HG03439 (cell line): ENCODE measurements around the gene RELA.
A peak's percentile ranks its signal among the peaks of the same experiment; 100 is the strongest.
"Not testable (repeated sequence)": the region's sequence is repeated elsewhere in the genome, so short reads cannot be mapped to it uniquely, and the experiment has no call there.

Source experiments
- ATAC-seq: cut with Tn5 transposase; IDR thresholded peaks from one replicate; pipeline ENCODE4 v1.9.1; 2021; ENCODE audit warnings: mild to moderate bottlenecking, moderate library complexity; ENCODE audit not compliant: unreplicated experiment

Gene RELA

DNA sequence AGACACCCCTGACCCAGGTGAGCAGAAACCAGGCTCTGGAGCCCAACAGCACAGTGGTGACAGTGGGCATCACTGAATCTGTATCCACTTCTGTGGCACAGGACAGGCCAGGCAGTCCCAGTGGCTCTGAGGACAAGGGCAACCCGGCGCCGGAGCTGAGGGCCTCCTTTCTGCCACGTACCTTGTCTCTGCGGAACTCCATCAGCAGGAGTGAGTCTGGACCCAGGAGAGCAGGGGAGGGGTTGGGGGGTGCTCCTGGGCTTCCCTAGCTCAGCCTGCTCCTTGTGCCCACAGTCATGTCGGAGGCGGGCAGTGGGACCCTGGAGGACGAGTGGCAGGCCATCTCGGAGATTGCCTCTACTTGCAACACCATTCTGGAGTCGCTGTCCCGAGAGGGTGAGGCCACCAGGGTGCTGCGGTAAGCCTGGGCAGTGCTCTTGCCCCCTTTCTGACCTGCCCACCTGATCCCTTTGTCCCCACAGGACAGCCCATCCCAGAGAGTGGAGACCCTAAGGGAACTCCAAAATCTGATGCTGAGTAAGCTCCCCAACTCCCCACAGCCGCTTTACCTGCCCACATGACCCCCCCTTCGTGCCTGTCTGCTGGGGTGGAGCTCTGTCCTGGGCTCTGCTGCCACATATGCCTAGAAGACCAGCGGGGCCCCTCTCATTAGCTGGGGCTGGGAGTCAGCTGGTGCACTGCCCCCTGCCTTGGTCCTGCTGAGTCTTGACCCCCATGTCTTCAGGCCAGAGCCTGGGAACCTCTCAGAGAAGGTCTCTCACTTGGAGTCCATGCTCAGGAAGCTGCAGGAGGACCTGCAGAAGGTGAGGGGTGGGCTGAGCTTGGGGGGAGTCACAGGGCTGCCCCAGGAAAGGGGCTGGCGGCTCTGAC lies 12.8 kb downstream of the RELA start:
- no peak for ATAC-seq

DNA sequence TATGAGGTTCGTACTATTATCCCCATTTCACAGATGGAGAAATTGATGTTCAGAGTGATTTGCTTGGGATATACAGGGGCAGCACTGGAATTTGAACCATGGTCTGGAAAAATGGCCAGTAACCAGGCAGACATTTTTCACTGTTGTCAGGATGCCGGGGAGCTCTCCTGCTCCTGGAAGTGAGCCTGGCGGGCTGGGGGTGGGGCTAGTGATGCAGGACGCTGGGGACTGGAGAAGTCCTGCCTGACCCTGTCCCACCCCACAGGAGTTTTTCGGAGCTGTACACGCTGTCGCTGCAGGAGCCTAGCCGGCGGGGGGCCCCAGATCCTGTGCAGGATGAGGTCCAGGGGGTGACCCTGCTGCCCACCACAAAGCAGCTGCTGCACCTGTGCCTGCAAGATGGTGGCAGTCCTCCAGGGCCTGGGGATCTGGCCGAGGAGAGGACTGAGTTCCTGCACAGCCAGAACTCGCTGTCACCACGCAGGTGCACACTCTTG lies 13.7 kb downstream of the RELA start:
- no peak for ATAC-seq

DNA sequence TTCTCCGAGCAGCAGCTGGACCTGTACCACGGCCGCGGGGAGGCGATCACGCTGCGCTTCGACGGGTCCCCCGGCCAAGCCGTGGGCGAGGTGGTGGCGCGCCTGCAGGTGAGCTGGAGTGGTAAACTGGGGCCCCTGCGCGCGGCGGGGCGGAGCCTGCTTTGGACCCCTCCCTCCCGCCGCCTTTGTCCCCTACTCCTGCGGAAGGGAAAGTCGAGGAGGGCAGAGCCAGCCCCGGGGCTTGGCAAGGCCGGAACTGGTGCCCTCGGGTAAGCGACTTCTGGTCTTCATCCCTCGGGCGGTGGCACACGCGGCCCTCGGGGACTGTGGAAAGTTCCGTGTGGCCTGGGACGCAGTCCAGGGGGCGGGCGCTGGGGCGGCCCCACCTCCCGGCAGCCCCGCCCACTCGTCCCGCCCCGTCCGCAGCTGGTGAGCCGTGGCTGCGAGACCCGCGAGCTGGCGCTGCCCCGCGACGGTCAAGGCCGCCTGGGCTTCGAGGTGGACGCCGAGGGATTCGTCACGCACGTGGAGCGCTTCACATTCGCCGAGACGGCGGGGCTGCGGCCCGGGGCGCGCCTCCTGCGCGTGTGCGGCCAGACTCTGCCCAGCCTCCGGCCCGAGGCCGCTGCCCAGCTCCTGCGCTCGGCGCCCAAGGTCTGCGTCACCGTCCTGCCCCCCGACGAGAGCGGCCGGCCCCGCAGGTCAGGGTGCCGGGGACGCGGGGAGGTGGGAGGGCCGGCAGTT lies 15.6 kb downstream of the RELA start:
- ATAC-seq, result no peak

DNA sequence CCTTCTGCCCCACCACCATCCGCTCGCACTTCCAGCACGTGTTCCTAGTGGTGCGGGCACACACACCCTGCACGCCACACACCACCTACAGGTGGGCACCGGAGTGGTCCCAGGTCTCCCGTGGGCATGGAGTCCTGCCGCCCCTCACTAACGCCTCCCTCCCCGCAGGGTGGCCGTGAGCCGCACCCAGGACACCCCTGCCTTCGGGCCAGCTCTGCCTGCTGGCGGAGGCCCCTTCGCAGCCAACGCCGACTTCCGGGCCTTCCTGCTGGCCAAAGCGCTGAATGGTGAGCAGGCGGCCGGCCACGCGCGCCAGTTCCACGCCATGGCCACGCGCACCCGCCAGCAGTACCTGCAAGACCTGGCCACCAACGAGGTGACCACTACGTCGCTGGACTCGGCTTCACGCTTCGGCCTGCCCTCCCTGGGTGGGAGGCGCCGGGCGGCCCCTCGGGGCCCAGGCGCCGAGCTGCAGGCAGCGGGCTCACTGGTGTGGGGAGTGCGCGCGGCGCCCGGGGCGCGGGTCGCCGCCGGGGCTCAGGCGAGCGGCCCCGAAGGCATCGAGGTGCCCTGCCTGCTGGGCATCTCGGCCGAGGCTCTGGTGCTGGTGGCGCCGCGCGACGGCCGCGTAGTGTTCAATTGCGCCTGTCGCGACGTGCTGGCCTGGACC lies 16.3 kb downstream of the RELA start:
- ATAC-seq, result no peak

DNA sequence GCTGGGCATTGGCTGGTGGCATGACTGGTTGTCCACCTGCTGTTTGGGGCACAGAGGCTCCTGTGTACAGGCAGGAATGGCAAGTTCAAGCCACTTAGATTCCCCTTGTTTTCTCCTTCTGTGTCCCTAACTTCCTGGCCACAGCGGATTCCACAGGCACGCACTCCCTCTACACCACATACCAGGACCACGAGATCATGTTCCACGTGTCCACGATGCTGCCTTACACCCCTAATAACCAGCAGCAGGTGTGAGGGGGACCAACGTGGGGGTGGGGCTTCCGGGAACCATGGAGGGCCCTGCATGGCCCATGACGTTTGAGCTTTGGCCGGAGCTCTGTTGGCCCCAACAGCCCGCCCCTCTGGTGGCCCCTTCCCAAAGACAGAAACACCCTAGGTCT lies 17.0 kb downstream of the RELA start:
- no peak for ATAC-seq

DNA sequence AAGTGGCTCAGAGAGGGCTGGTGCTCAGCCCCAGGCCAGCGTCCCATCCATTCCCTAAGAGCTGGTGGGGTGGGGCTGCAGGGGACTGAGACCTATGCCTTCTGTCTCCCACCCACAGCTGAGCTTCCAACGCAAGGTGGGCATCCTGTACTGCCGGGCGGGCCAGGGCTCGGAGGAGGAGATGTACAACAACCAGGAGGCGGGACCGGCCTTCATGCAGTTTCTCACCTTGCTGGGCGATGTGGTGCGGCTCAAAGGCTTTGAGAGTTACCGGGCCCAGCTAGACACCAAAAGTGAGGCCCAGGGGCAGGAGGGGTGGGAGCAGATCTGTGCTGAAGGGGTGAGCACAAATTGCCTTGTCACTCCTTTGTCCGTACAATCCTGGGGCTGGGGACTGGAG lies 17.9 kb downstream of the RELA start:
- no peak for ATAC-seq

DNA sequence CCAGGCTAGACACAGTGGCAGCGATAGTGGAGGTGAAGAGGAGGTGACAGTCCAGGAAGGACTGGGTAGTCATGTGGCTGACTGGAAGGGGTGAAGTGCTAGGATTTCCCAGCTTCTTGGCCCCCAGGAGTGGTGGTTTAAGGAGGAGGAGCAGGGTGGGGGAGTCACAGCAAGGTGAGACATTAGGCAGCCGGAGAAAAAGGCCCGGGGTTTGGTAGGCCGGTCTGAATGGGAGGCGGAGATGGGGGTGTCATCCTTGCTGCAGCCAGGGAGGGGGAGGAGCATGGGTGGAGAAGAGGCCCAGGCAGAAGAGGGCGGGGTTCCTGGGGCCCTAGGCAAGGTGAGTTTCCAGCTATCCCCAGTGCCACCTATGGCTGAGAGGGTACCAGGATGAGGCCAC lies 18.7 kb downstream of the RELA start:
- no peak for ATAC-seq

DNA sequence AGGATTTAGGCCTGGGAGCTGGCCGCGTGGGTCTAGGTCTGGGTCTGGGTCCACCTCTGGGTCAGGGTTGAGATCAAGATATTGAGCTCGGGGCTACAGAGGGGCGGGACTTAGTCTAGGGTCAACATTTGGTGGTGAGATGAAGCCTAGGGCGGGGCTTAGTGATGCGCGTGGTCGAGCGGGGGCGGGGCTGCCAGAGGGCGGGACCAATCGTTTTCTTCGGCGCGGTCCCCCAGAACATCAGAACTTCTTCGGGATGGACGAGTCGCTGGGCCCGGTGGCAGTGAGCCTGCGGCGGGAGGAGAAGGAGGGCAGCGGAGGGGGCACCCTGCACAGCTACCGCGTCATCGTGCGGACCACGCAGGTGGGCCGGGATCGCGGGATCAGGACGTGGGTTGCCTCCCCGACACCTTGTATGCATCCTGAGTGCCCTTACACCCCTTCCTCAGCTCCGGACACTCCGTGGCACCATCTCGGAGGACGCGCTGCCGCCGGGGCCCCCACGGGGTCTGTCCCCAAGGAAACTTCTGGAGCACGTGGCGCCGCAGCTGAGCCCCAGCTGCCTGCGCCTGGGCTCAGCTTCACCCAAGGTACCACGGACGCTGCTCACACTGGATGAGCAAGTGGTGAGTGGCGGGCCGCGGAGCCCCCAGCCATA lies 20.6 kb downstream of the RELA start:
- no peak for ATAC-seq

DNA sequence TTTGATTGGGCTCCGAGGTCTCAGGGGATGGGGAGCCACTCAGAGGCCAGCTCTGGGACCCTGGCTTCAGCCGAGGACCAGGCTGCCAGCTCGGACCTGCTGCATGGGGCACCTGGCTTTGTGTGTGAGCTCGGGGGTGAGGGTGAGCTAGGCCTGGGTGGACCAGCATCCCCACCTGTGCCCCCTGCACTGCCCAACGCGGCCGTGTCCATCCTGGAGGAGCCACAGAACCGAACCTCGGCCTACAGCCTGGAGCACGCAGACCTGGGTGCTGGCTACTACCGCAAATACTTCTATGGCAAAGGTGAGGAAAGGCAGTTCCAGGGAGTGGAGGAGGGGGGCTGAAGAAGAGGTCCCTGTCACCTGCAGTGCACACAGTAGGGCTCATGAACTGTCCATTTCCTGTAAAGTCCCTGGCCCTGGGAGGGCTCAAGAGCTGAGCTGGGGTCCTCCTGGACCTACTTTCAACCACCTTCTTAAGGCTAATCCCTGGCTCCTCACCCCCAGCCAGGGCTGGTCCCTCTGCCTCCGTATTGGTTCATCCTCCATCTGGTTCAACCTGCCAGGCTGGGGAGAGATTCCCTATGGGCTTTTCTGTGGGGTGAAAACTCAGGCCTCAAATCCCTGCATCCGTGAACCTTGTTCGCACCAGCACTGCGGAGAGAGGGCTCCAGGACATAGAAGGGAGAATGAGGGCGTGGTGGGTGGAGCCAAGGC lies 21.3 kb downstream of the RELA start:
- ATAC-seq, result no peak

DNA sequence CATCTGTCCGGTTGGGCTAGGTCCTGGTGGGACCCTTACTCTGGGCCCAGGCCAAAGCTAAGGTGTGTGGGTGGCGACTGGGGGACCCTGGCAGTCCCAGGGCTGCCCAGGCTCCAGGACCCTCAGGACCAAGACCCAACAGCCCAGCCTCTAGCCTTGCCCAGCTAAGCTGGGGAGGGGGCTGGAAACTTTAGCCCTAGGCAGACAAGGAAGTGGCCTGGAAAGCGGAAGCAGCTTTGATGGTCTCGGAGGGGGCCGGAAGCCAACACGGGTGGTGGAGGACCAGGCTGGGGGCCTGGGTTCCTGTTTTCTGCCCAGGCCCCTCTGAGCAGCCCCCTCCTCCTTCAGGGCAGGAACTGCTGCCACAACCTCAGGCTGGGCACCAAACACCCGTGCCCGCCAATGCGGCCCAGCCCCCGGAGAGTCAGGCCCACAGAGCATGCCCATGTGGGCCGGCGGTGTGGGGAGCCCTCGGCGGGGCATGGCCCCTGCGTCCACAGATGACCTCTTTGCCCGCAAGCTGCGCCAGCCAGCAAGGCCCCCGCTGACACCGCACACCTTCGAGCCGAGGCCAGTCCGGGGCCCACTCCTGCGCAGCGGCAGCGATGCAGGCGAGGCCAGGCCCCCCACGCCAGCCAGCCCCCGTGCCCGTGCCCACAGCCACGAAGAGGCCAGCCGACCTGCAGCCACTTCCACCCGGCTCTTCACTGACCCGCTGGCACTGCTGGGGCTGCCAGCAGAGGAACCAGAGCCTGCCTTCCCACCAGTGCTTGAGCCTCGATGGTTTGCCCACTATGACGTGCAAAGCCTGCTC lies 22.0 kb downstream of the RELA start:
- ATAC-seq, result no peak

DNA sequence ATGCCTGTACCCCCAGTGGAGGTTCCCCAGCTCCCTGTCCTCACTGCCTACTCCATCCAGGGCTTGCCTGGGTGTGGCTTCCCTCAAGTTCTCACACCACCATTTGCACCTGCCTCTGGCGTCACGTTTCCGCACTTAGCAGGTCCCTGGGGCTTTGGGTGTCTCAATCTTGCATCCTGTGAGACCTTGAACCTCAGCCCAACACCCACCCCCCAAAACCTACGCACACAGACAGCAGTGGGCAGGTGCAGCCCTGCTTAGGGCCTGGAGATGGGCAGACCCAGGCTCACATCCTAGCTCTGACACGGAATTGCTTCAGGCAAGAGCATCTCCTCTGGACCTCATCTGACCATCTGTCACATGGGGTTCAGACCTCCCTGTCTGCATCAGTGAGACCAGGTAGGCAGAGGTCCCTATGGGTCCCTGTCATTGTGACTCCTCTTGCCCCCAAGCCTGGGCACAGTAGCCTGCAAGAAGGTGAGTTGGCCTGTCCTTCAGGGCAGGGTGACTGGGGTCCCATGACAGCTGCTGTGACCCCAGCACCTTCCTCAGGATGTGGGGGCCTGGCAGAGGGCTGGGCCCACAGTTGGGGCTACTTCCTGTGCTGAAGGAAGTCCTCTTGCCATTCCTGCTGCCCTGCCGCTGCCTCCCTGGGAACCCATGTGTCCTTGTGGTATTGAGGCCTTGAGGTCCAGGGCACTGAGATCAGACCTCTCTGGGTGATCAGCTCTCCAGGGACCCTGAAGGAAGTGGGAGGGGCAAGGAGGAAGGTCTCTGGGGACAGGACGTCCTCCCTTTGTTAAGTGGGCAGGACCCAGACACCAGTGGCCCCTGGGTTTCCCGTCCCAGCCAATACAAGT lies 22.9 kb downstream of the RELA start:
- ATAC-seq, result peak; percentile 36

DNA sequence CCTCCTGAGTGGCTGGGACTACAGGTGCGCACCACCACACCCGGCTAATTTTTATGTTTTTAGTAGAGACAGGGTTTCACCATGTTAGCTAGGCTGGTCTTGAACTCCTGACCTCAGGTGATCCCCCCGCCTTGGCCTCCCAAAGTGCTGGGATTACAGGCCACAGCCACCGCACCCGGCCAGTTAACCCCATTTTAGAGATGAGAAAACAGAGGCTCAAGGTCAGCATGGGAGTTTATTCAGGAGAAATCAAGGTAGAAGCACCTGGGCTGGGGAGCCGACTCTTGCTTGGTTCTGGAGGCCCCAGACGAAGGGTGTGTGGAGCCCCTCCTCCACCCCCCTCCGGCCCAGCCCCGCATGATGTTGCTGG lies 23.5 kb downstream of the RELA start:
- not testable (repeated sequence) for ATAC-seq

DNA sequence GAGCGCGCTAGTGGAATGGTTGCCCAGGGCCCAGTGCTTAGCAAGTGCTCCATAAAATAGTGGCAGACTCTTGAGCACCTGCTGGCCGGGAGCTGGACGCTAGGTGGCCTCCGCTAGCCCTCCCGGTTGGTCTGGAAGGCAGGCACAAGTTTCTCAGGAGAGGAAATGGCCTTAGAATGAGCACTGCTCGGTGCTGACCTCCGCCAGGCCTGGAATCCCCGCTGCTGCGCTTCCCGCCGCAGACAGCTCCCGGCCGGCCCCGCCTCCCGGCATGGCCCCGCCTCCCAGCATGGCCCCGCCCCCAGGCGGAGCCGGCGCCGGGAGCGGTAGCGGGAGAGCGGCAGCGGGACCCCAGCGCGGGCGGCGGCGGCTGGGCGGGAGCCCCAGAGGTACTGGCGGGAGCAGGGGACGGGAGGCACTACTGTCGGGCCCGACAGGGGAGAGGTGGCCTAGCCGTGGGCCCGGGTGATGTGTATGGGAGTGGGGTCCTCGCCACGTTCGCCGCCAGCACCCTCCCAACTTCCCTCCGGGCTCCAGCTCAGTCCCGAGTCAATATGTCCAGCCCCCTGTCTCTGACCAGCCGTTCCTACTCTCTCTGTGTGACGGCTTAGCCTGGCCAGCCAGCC lies 24.8 kb downstream of the RELA start, which contains the start of gene SIPA1:
TSS of gene SIPA1 (plus strand) at position 308 of the 626 bp plus-strand sequence. CDS start 2,821 bp downstream, outside the sequence.
- ATAC-seq, result peak; percentile 35

DNA sequence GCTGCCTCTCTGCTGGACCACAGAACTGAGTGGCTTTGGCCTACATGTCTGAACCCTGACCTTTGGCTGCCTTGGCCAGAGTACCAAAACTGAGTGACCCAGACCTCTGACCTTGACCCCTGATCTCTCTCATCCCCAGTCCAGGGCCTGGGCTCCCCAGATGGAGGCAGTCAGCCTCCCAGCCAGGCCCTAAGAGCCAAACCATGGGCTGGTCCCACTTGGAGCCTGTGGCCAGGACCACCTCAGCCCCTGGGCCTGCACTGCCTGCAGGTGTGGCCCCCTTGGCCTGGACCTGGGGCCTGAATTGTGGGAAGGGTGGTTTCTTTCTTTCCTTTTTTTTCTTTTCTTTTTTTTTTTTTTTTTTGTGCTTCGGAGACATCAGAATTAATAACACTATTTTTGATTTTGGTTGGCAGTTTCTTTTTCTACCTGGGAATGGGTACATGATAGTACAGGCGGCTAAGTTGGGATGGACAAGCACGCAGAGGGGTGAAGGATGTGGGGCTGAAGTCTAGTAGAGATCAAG lies 25.6 kb downstream of the RELA start:
- no peak for ATAC-seq

DNA sequence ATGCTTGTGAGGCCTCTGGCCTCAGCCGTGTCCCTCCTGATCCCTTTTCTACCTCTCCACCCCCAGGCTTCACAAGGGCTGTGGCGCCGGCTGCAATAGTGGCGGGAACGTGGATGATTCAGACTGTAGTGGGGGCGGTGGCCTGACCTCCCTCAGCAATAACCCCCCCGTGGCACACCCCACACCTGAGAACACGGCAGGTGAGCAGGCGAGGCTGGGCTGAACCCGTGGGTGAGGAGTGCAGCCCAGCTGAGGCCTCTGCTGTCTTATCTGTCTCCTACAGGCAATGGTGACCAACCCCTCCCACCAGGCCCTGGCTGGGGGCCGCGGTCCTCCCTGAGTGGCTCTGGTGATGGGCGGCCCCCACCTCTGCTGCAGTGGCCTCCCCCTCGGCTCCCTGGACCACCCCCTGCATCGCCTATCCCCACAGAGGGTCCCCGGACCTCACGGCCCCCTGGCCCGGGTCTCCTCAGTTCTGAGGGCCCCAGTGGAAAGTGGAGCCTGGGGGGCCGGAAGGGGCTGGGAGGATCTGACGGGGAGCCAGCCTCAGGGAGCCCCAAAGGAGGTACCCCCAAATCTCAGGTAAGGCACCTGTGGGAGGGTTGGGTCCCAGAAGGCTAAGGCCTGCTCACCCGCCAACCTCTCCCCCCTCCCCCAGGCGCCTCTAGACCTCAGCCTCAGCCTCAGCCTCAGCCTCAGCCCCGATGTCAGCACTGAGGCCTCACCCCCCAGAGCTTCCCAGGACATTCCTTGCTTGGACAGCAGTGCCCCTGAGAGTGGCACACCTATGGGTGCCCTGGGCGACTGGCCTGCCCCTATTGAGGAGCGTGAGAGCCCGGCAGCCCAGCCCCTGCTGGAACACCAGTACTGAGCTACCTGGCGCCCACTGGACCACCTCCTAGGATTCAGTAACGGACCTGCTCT lies 26.3 kb downstream of the RELA start:
- ATAC-seq, result no peak

DNA sequence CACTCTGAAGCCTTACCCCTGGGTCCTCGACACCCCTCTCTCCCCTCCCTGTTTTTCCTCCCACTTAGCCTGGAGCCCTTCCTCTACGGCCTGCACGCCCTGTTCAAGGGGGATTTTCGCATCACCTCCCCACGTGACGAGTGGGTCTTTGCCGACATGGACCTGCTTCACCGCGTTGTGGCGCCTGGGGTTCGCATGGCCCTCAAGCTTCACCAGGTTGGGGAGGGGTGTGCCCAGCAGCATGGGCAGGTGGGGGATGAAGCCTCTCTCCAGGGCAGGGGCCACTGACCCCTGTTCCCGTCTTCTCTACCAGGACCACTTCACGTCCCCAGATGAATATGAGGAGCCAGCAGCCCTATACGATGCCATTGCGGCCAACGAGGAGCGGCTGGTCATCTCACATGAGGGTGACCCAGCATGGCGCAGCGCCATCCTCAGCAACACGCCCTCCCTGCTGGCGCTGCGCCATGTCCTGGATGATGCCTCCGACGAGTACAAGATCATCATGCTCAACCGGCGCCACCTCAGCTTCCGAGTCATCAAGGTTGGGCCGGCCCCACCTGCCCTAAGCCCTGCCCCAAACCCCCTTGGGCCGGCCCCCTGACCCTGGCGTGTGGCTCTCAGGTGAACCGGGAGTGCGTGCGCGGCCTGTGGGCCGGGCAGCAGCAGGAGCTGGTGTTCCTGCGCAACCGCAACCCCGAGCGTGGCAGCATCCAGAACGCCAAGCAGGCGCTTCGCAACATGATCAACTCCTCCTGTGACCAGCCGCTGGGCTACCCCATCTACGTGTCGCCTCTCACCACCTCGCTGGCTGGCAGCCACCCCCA lies 27.6 kb downstream of the RELA start:
- ATAC-seq, result no peak
